Effector CD8-positive, alpha-beta T cell (primary cell): ENCODE measurements around the gene AGRN.

Experiments used
- DNase-seq: peaks from one replicate; lab custom pipeline; 2025; lab: John Stamatoyannopoulos, UW

Gene AGRN

DNA sequence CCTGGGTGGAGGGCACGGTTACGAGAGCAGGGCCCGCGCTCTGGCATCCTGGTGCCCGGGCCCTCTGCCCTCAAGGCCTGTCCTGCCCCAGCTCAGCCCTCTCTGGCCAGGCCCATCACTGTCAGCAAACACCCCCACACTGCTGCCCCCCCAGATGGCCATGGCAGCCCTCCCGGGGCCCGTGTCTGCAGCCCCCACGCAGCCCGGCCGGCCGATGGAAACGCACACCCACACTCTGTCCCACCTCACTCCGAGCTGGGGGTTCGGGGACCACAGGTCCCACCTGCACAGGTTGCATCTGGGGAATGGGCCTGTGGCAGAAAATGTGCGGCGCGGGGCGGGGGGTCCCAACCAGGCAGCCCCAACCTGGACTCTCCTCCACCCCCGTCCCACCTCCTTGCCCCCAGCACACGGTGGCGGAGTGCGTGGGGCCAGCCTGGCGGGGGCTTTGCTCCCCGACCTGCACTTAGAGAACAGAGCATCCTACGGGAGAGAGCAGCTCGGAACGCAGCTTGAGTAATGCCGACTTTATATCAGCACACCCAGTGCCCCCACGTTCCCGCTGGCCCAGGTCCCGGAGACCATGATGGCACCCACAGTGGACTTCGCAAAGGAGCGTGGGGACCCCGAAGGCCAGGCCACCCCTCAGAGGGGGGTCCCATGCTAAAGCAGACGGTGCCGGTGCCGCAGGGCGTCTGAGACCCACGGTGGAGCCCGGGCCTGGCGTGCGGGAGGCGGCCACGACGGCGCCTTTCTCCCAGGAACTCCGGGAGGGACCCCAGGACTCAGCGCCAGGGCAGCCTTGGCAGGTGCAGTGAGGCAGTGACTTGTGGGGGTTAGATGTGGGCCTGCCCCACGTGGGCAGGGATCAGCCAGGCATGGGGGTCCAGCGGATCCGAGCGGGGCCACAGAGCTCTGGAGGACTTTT lies 61.7 kb downstream of the AGRN start:
- DNase-seq, result no peak

- DNase-seq, result no peak
Observed at GRCh38 chr1:1082239-1082775, 62.4 kb downstream of the AGRN start.

DNA sequence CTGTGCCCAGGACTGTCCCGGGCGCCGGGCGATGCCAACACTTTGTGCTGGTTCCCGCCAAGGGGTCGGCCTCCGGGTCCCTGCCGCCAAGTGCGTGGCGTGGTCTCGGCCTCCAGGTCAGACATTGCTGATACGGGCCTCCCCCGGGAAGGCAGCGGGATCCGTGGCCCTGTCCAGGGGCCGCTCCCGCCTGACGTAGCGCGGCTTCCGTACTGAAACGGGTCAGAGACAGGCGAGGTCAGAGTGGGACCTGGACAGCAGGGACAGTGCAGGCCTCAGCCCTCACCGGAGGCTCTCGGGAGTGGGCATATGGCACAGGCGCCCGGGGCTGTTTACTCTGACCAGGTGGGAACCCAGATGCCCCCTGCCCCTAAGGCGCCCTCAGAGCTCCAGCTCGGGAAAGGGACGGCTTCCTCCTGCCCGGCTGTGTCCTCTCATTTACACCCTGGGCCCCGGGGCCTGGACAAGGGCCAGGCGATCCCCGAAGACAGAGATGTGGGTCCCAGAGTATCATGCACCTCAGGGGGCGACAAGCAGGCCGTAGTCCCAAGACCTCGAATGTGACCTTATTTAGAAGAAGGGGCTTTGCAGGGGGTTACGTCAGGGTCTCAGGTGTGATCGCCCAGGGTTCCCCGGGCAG lies 63.0 kb downstream of the AGRN start:
- no peak for DNase-seq

DNA sequence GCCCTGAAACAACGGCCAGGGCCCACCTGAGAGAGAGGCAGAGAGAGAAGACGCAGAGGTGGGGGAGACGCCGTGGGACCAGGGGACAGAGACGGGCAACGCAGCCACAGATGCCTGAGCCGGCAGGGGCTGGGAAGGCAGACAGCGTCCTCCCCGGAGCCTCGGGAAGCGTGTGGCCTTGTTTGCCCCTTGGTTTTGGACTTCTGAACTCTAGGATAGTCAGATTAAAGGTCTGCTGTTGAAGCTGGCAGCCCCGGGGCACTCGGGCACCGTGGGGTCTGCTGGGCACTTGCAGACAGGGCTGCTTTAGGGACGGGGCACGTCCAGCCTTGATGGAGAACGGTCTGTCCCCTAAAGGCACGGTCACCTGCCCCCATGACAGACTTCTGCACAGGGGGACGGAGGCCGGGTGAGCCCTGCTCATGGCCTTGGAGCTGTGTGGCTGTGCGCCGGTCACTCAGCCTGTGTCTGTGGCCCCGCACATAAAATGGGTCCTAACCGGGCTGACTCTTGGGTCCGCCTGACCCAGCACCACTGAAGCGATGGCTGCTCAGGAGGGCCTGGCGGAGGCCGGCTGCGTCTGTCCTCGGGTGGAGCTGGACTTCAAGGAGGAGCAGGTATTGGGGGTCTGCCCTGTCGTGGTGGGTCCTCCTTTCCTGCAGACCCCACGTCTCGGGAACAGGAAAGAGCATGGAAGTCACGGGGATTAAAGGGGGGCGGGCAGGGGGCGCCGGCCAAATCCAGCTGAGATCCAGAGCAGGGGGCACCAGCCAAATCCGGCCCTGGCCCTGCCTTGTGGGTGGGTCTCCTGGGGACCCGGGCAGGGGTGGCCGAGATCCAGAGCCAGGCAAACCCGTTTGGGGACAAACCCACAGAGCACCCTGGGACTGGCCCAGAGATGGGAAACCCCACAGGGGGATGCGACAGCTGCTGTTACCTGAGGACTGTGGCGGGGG lies 63.8 kb downstream of the AGRN start:
- DNase-seq, result no peak

- DNase-seq, result no peak
Observed at GRCh38 chr1:1084372-1085170, 64.7 kb downstream of the AGRN start.

DNA sequence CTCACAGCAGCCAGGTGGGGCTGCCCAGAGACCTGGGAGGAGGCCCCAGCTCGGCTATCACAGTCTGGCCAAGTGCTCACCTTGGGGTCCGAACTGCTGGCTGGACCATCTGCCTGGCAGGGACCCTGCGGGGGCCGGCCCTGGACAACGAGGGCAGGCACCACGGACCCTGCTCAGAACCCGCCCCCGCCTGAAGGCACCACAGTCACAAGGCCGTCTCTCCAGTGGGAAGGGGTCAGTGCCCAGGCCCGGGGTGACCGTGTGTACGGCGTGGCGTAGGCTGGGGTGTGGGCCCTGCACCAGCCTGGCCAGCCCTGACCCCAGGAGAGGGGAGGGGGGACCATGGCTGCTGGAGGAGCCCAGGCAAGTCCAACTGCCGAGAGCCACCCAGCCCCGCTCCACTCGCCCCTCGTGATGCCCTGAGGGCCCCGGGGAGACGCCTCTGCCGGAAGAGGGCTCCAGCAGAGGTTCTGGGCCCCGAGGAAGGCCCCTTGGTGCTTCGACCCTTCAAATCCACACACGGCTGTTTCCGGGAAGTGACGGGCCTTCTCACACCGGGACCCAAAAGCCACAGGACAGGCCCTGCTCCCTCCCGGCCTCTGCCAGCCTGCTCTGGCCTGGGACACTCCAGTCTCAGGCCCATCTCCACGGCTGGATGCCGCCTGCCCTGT lies 65.4 kb downstream of the AGRN start:
- no peak for DNase-seq

- no peak for DNase-seq
Observed at GRCh38 chr1:1085911-1086841, 66.3 kb downstream of the AGRN start.

GRCh38 chr1:1086911-1087341 lies 67.0 kb downstream of the AGRN start:
- DNase-seq, result no peak

- no peak for DNase-seq
Observed at GRCh38 chr1:1087351-1088028, 67.6 kb downstream of the AGRN start.

GRCh38 chr1:1088029-1088800 lies 68.3 kb downstream of the AGRN start:
- DNase-seq, result no peak

GRCh38 chr1:1088801-1089680 lies 69.1 kb downstream of the AGRN start:
- DNase-seq, result no peak

DNA sequence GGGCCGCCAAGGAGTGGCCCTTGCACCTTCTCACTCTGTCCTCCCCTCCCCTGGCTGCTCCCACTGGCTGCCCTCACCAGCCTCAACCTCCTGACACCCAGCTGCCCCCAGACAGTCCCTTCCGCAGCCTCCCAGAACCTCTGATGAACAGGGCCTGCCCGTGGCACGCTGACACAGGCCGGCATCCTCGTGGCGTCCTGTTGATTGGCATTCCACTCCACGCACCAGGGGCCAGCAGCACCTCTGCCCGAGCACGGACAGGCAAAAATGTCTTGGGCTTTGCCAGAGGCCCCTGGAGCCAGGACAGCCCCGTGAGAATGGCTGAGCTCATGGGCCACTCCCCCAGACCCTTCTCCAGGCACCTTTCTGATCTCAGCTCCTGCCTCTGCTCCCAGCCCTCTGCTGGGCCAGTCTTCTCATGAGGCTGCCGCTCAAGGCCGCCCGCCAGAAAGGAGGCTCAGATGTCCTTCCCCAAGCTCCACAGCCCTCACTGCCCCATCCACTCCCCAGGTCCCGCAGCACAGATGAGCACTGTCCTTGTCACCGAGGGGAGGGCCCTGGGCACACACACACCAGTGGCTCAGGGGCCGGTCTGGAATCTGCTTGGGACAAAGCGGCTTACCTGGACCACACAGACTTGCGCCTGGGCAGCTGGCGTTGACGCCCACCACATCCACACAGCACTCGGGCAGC lies 70.0 kb downstream of the AGRN start:
- no peak for DNase-seq

DNA sequence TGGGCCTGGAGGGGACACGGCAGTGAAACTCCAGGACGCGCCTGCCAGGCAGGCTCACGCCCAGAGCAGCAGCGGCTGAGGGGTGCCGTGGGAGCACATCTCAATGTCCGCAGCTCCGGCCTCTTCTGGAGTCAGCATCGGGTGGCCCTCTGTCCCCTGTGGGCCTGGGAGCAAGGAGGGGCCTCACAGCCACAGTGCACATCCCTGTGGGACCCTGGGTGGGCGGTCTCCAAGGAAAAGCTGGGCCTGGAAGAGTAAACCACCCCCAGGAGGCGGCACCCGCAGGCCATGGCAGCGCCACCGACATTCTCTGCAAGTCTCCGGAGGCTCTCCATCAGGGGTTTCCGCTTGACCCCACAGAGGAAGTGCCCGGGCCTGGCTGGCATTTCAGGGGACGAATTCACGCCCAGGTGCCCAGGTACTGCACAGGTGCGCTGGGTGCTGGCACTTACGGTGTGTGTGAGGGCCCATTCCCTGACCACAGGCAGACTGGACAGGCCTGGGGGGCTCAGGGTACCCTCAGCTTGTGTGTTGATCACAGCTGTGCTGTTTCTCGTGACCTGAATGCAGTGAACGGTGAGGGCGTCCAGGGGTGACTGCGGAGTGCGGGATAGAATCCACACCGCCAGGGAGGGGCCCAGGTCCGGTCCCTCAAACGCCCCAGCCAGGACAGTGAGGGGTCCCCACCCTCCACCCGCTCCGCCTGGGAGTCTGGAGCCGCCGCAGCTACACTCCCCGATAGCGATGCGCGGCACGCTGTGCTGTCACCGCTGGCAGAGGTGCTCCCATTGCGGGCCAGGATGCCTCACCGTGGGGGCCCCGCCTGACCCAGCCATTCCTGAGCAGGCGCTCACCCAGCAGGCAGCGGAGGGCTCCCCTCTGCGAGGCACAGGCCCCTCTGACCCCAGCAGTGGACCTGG lies 70.8 kb downstream of the AGRN start:
- no peak for DNase-seq

- no peak for DNase-seq
Observed at GRCh38 chr1:1091344-1092148, 71.6 kb downstream of the AGRN start.
